Dedifferentiated amniotic fluid mesenchymal stem cell (primary cell): Measurements from ENCODE around the gene MNS1.
"Not testable (repeated sequence)": the region's sequence is repeated elsewhere in the genome, so short reads cannot be mapped to it uniquely, and the experiment has no call there.

Source experiments
- DNase-seq: peaks from one replicate; pipeline ENCODE4 v3.0.0-alpha.2; 2016; ENCODE audit errors: extremely low spot score

The MNS1 gene

GRCh38 chr15:56445746-56446145 is 19.2 kb downstream of the MNS1 start:
- DNase-seq = no peak

- DNase-seq = no peak
Observed at GRCh38 chr15:56442354-56442753, 22.6 kb downstream of the MNS1 start.

GRCh38 chr15:56440214-56440770 is 24.6 kb downstream of the MNS1 start:
- DNase-seq = no peak

- no peak for DNase-seq
Observed at GRCh38 chr15:56432304-56432703, 32.6 kb downstream of the MNS1 start.

- peak; percentile 55 for DNase-seq
Observed at GRCh38 chr15:56428821-56429458, 36.0 kb downstream of the MNS1 start.

- DNase-seq = no peak
Observed at GRCh38 chr15:56425976-56426375, 39.0 kb downstream of the MNS1 start.

- no peak for DNase-seq
Observed at GRCh38 chr15:56425276-56425675, 39.7 kb downstream of the MNS1 start.

- DNase-seq = not testable (repeated sequence)
Observed at GRCh38 chr15:56413114-56413733, 51.7 kb downstream of the MNS1 start.

- no peak for DNase-seq
Observed at GRCh38 chr15:56411122-56411749, 53.7 kb downstream of the MNS1 start.

- no peak for DNase-seq
Observed at GRCh38 chr15:56410721-56411120, 54.2 kb downstream of the MNS1 start.

GRCh38 chr15:56399209-56399608 is 65.7 kb downstream of the MNS1 start:
- not testable (repeated sequence) for DNase-seq

GRCh38 chr15:56397325-56397724 is 67.6 kb downstream of the MNS1 start:
- DNase-seq = not testable (repeated sequence)

- no peak for DNase-seq
Observed at GRCh38 chr15:56394909-56395308, 70.0 kb downstream of the MNS1 start.

- DNase-seq = no peak
Observed at GRCh38 chr15:56393277-56393676, 71.7 kb downstream of the MNS1 start.

- DNase-seq = no peak
Observed at GRCh38 chr15:56390739-56391267, 74.1 kb downstream of the MNS1 start.

GRCh38 chr15:56385908-56386307 is 79.0 kb downstream of the MNS1 start:
- DNase-seq = no peak

- no peak for DNase-seq
Observed at GRCh38 chr15:56383010-56383409, 81.9 kb downstream of the MNS1 start.
